Mesendoderm (in vitro differentiated cells): ENCODE results near the gene ZNF766.

Experiments
- DNase-seq: peaks from one replicate; pipeline ENCODE4 v3.0.0; 2013
- H2AK5ac ChIP-seq: 2 replicates; pipeline ENCODE4 v1.6.1; 2013; ENCODE audit warnings: low read length, inconsistent platforms
- H2BK120ac ChIP-seq: 2 replicates; pipeline ENCODE4 v1.6.1; 2013; ENCODE audit warnings: low read depth, mild to moderate bottlenecking, low read length, moderate library complexity, mixed read lengths
- H2BK15ac ChIP-seq: replicated peaks from 2 replicates; pipeline ENCODE4 v1.6.1; 2013; ENCODE audit warnings: low read depth, mild to moderate bottlenecking, moderate library complexity
- H2BK5ac ChIP-seq: 2 replicates; pipeline ENCODE4 v1.6.1; 2013; ENCODE audit warnings: low read length, inconsistent platforms
- H3K18ac ChIP-seq: 2 replicates; pipeline ENCODE4 v1.6.1; 2013; ENCODE audit warnings: mild to moderate bottlenecking, low read length, mixed read lengths
- H3K23ac ChIP-seq: one replicate; pipeline ENCODE4 v1.6.1; 2013; ENCODE audit warnings: low read length
- H3K27ac ChIP-seq: 2 replicates; pipeline ENCODE4 v1.5.1; 2013; ENCODE audit warnings: low read depth, mild to moderate bottlenecking, inconsistent platforms, low read length, moderate library complexity
- H3K27me3 ChIP-seq: 2 replicates; pipeline ENCODE4 v1.6.1; 2013; ENCODE audit warnings: low read length, control low read depth, mild to moderate bottlenecking, inconsistent platforms; ENCODE audit not compliant: insufficient read depth, poor library complexity
- H3K36me3 ChIP-seq: 2 replicates; pipeline ENCODE4 v1.6.1; 2013; ENCODE audit warnings: low read length, inconsistent platforms; ENCODE audit not compliant: control insufficient read depth, insufficient read depth
- H3K4ac ChIP-seq: one replicate; pipeline ENCODE4 v1.6.1; 2013; ENCODE audit warnings: low read depth, mild to moderate bottlenecking, low read length, moderate library complexity
- H3K4me1 ChIP-seq: 2 replicates; pipeline ENCODE4 v1.6.1; 2013; ENCODE audit warnings: low read depth, low read length, inconsistent platforms; ENCODE audit not compliant: control insufficient read depth
- H3K4me2 ChIP-seq: 2 replicates; pipeline ENCODE4 v1.6.1; 2013; ENCODE audit warnings: low read length
- H3K4me3 ChIP-seq: 2 replicates; pipeline ENCODE4 v1.5.1; 2013; ENCODE audit warnings: mild to moderate bottlenecking, low read length
- H3K56ac ChIP-seq: one replicate; pipeline ENCODE4 v1.6.1; 2013; ENCODE audit warnings: low read length
- H3K79me1 ChIP-seq: 2 replicates; pipeline ENCODE4 v1.6.1; 2013; ENCODE audit warnings: low read length, inconsistent platforms
- H3K79me2 ChIP-seq: 2 replicates; pipeline ENCODE4 v1.6.1; 2013; ENCODE audit warnings: mild to moderate bottlenecking, low read length; ENCODE audit not compliant: control insufficient read depth, insufficient read depth
- H3K9ac ChIP-seq: 2 replicates; pipeline ENCODE4 v1.6.1; 2013; ENCODE audit warnings: low read length, inconsistent platforms
- H4K5ac ChIP-seq: one replicate; pipeline ENCODE4 v1.6.1; 2013; ENCODE audit warnings: low read length
- H4K8ac ChIP-seq: one replicate; pipeline ENCODE4 v1.6.1; 2013; ENCODE audit warnings: low read depth, mild to moderate bottlenecking, control low read depth, low read length, moderate library complexity
- WGBS: extraction: QIAGEN DNeasy Blood & Tissue Kit; methylation state at CpG from one replicate; pipeline ENCODE4 v1.1.7; 2013; ENCODE audit warnings: low lambda C conversion rate, missing lambda C conversion rate; ENCODE audit not compliant: insufficient coverage; ENCODE audit errors: extremely low coverage; 5-methylcytosine and 5-hydroxymethylcytosine counted together

The ZNF766 gene

GRCh38 chr19:52226652-52227051 lies 42.7 kb upstream of the ZNF766 start:
- Histone ChIP-seq H3K4ac (no peak overlapping the region), H3K4me2 (no peak overlapping the region), H2BK15ac (no peak overlapping the region), H3K4me1 (no peaks in the 10 kb centered on the region), H3K56ac (no peak overlapping the region), H2BK5ac (no peak overlapping the region), H3K27ac (no peak overlapping the region), H3K79me1 (no peaks in the 10 kb centered on the region), H2BK120ac (no peak overlapping the region), H3K18ac (no peak overlapping the region), H2AK5ac (no peak overlapping the region), H3K27me3 (no peaks in the 10 kb centered on the region), H3K79me2 (no peaks in the 10 kb centered on the region), H4K8ac (no peak overlapping the region), H3K23ac (no peak overlapping the region), H3K36me3 (peaks cover 20% of the 10 kb centered on the region), H4K5ac (no peak overlapping the region), H3K4me3 (no peak overlapping the region), H3K9ac (no peak overlapping the region)
- DNase-seq, result no peak
- WGBS, result no CpG with 5 or more reads among the region's 4 CpGs

GRCh38 chr19:52227196-52227940 lies 42.0 kb upstream of the ZNF766 start:
- no peak overlapping the region for H2AK5ac ChIP-seq
- H4K5ac ChIP-seq, result no peak overlapping the region
- no peak overlapping the region for H3K9ac ChIP-seq
- WGBS, result no CpG with 5 or more reads among the region's 10 CpGs
- H3K23ac ChIP-seq, result no peak overlapping the region
- H3K4me2 ChIP-seq, result no peak overlapping the region
- H3K79me2 ChIP-seq, result no peaks in the 10 kb centered on the region
- no peak overlapping the region for H3K4ac ChIP-seq
- no peak overlapping the region for H4K8ac ChIP-seq
- peaks cover 16% of the 10 kb centered on the region for H3K36me3 ChIP-seq
- no peak overlapping the region for H3K4me3 ChIP-seq
- H3K56ac ChIP-seq, result no peak overlapping the region
- no peaks in the 10 kb centered on the region for H3K79me1 ChIP-seq
- H3K27me3 ChIP-seq, result no peaks in the 10 kb centered on the region
- no peak overlapping the region for H2BK15ac ChIP-seq
- H3K18ac ChIP-seq, result no peak overlapping the region
- DNase-seq, result no peak
- no peaks in the 10 kb centered on the region for H3K4me1 ChIP-seq
- no peak overlapping the region for H2BK120ac ChIP-seq
- H3K27ac ChIP-seq, result no peak overlapping the region
- H2BK5ac ChIP-seq, result no peak overlapping the region

- H3K23ac ChIP-seq, result no peak overlapping the region
- no peaks in the 10 kb centered on the region for H3K27me3 ChIP-seq
- no peaks in the 10 kb centered on the region for H3K79me2 ChIP-seq
- H3K4me2 ChIP-seq, result no peak overlapping the region
- no peak overlapping the region for H3K9ac ChIP-seq
- no peak overlapping the region for H2AK5ac ChIP-seq
- H4K8ac ChIP-seq, result no peak overlapping the region
- no peak overlapping the region for H2BK15ac ChIP-seq
- no peak overlapping the region for H3K4me3 ChIP-seq
- H3K56ac ChIP-seq, result no peak overlapping the region
- H4K5ac ChIP-seq, result no peak overlapping the region
- no peak for DNase-seq
- H3K27ac ChIP-seq, result no peak overlapping the region
- no peak overlapping the region for H3K18ac ChIP-seq
- no CpG with 5 or more reads among the region's 5 CpGs for WGBS
- peaks cover 16% of the 10 kb centered on the region for H3K36me3 ChIP-seq
- no peak overlapping the region for H3K4ac ChIP-seq
- no peaks in the 10 kb centered on the region for H3K79me1 ChIP-seq
- H2BK5ac ChIP-seq, result no peak overlapping the region
- no peaks in the 10 kb centered on the region for H3K4me1 ChIP-seq
- no peak overlapping the region for H2BK120ac ChIP-seq
Measured at GRCh38 chr19:52227980-52228379, 41.4 kb upstream of the ZNF766 start.

- Histone ChIP-seq H3K27me3 (no peaks in the 10 kb centered on the region), H2BK120ac (no peak overlapping the region), H3K9ac (no peak overlapping the region), H4K5ac (no peak overlapping the region), H2AK5ac (no peak overlapping the region), H4K8ac (no peak overlapping the region), H3K4me1 (no peaks in the 10 kb centered on the region), H3K23ac (no peak overlapping the region), H2BK15ac (no peak overlapping the region), H3K4me3 (no peak overlapping the region), H3K4ac (no peak overlapping the region), H3K56ac (no peak overlapping the region), H3K79me2 (no peaks in the 10 kb centered on the region), H3K4me2 (no peak overlapping the region), H3K79me1 (no peaks in the 10 kb centered on the region), H3K18ac (no peak overlapping the region), H3K36me3 (peaks cover 11% of the 10 kb centered on the region), H3K27ac (no peak overlapping the region), H2BK5ac (no peak overlapping the region)
- no CpG with 5 or more reads among the region's 6 CpGs for WGBS
- no peak for DNase-seq
Measured at GRCh38 chr19:52229524-52229923, 39.9 kb upstream of the ZNF766 start.

GRCh38 chr19:52230685-52231084 lies 38.7 kb upstream of the ZNF766 start:
- no peak overlapping the region for H3K4me3 ChIP-seq
- H2BK15ac ChIP-seq, result no peak overlapping the region
- H2BK5ac ChIP-seq, result no peak overlapping the region
- H3K4ac ChIP-seq, result no peak overlapping the region
- H4K8ac ChIP-seq, result no peak overlapping the region
- no peak overlapping the region for H4K5ac ChIP-seq
- H3K4me1 ChIP-seq, result no peaks in the 10 kb centered on the region
- WGBS, result no CpG with 5 or more reads among the region's 1 CpG
- no peak overlapping the region for H3K18ac ChIP-seq
- H3K79me1 ChIP-seq, result no peaks in the 10 kb centered on the region
- H3K36me3 ChIP-seq, result peaks cover 8% of the 10 kb centered on the region
- H3K56ac ChIP-seq, result no peak overlapping the region
- H3K9ac ChIP-seq, result no peak overlapping the region
- no peaks in the 10 kb centered on the region for H3K27me3 ChIP-seq
- H3K23ac ChIP-seq, result no peak overlapping the region
- no peak for DNase-seq
- no peak overlapping the region for H3K27ac ChIP-seq
- no peak overlapping the region for H2AK5ac ChIP-seq
- no peak overlapping the region for H2BK120ac ChIP-seq
- no peak overlapping the region for H3K4me2 ChIP-seq
- no peaks in the 10 kb centered on the region for H3K79me2 ChIP-seq
